ENCODE measurements around the gene PRIMA1. TPM values are rescaled to one million over a fixed set of nuclear protein-coding genes. Genes with fewer than 3 reads are reported as not detected.

Gene PRIMA1
- total RNA-seq, 1 experiment from 2014 or later: not detected

DNA sequence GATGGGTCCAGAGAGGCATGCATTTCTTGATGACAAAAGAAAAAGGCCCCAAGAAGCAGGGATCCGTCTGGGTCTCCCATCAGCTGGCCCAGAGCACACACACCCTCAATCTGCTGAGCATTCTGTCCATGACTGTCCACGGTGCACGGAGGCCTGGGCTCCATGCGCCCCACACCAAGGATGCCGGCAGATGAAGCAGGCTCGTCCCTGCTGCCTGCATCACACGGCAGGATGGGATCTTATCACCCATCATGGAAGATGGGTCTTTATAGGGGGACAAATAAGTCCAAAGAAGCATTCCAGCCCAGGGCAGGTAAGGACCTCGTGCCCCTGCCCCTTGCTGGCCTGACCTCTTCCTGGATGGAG, 59.7 kb downstream of the PRIMA1 start:
- no peaks in the 10 kb centered on the region for H3K4me1 Mint-ChIP-seq (ENCODE audit: low read depth, unreplicated experiment)
- H3K27ac Mint-ChIP-seq (ENCODE audit: unreplicated experiment): no peak overlapping the region
- intact Hi-C loops (cut with micrococcal nuclease; ENCODE audit: unreplicated experiment): no loop called here
- DNase-seq: no peak
- H3K36me3 Mint-ChIP-seq (ENCODE audit: insufficient read depth, unreplicated experiment): no peaks in the 10 kb centered on the region
- BruUV-seq (replicated peaks): no TSS peak
- peaks cover 75% of the 10 kb centered on the region for H3K27me3 Mint-ChIP-seq (ENCODE audit: unreplicated experiment)
- CTCF ChIA-PET: no interaction called here
- H3K4me3 Mint-ChIP-seq (ENCODE audit: low read depth, unreplicated experiment): no peak overlapping the region
- TF ChIP-seq CTCF (IDR thresholded peaks at IDR 0.05; ENCODE audit: unreplicated experiment): no peak
- H3K9me3 Mint-ChIP-seq (ENCODE audit: low read depth, unreplicated experiment): no peaks in the 10 kb centered on the region

DNA sequence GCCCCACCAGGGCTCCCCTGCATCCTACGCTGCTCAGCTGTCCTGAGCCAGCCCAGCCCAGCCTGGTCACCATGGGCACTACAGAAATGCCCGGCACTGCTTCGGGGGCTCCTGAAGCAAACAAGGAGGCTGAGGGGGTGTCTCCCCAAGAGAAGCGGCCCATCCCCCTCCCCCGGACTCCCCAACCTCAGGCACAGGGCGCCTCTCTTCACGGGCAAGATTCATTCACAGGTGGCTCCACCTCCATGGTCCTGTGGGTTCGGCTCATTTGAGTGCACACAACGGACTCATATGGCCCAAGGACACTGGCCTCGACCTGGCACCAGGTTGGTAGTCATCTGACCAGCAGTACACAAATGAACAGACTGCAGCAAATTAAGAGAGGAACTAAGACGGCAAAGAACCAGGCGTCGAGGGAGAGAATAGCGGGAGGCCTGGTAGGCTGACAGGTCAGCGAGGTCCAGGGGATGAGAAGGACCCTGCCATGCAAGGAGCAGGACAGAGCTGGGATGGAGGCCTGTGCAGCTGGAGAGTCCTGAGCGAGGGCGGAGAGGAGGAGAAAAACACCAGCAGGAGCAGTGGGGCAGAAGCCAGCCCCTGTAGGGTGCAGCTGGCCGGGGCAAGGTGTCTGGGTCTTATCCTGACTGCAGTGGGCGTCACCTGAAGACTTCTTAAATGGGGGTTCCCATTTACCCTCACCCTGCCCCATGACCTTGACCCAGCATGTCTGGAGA, 60.2 kb downstream of the PRIMA1 start:
- H3K27me3 Mint-ChIP-seq (ENCODE audit: unreplicated experiment): peaks cover 75% of the 10 kb centered on the region
- H3K36me3 Mint-ChIP-seq (ENCODE audit: insufficient read depth, unreplicated experiment): no peaks in the 10 kb centered on the region
- intact Hi-C loops (cut with micrococcal nuclease; ENCODE audit: unreplicated experiment): no loop called here
- no peaks in the 10 kb centered on the region for H3K4me1 Mint-ChIP-seq (ENCODE audit: low read depth, unreplicated experiment)
- no peak overlapping the region for H3K27ac Mint-ChIP-seq (ENCODE audit: unreplicated experiment)
- no peak for DNase-seq
- no peak for TF ChIP-seq CTCF (IDR thresholded peaks at IDR 0.05; ENCODE audit: unreplicated experiment)
- H3K4me3 Mint-ChIP-seq (ENCODE audit: low read depth, unreplicated experiment): no peak overlapping the region
- no TSS peak for BruUV-seq (replicated peaks)
- no peaks in the 10 kb centered on the region for H3K9me3 Mint-ChIP-seq (ENCODE audit: low read depth, unreplicated experiment)
- CTCF ChIA-PET: no interaction called here

DNA sequence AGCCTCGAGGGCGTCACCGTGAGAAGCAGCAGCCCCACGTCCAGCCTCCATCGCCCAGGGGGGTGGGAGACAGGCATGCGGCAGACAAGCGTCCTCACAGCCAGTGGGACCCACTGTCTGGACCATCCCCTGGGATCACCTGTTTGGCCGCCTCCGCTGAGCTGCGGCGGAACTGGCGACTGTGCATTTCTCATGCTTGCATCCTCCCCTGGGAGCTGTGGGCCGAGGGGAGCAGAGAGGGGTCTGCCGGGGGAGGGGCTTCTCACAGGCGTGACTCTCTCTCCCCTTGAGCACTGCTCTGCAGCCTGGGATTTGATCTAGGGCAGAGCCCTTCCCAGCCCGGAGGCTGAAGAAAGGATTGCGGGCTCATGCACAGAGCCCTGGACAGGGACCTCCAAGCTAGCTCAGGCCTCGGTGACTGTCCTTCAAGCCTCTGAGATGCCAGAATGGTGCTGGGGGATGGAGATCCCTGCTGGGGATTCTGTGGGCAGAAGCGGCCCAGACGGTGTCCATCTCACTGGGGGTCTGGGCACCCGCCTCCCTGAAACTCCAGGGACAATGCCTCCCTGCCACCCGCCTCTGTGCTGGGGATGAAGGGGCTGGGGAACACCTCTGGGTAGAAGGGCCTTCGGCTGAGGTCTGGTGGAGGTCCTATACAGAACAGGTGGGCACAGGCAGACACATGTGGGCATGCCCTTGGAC, 61.1 kb downstream of the PRIMA1 start:
- BruUV-seq (replicated peaks): no TSS peak
- no peaks in the 10 kb centered on the region for H3K36me3 Mint-ChIP-seq (ENCODE audit: insufficient read depth, unreplicated experiment)
- H3K27ac Mint-ChIP-seq (ENCODE audit: unreplicated experiment): no peak overlapping the region
- H3K27me3 Mint-ChIP-seq (ENCODE audit: unreplicated experiment): peaks cover 84% of the 10 kb centered on the region
- CTCF ChIA-PET: no interaction called here
- TF ChIP-seq CTCF (IDR thresholded peaks at IDR 0.05; ENCODE audit: unreplicated experiment): no peak
- H3K9me3 Mint-ChIP-seq (ENCODE audit: low read depth, unreplicated experiment): no peaks in the 10 kb centered on the region
- H3K4me3 Mint-ChIP-seq (ENCODE audit: low read depth, unreplicated experiment): no peak overlapping the region
- intact Hi-C loops (cut with micrococcal nuclease; ENCODE audit: unreplicated experiment): no loop called here
- no peaks in the 10 kb centered on the region for H3K4me1 Mint-ChIP-seq (ENCODE audit: low read depth, unreplicated experiment)
- no peak for DNase-seq

DNA sequence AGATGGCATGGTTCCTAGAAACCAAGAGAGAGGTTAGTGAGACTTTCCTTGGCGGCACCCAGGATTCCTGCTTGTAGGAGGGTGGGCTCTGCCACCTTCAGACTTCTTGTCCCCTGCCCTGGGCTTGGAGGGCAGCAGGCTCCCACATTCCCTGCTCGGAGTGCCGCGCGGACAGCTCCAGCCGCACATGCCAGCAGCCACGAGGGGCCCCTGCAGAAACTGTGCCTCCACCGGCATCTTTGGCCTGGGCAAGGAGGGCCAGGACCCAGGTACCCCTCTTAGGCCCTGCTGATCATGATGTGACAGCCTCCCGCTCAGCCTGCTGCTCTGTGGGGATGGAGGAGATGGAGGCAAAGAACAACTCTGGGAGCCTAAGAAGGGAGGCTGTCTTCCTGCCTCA, 62.3 kb downstream of the PRIMA1 start:
- Mint-ChIP-seq H3K36me3 (ENCODE audit: insufficient read depth, unreplicated experiment) (no peaks in the 10 kb centered on the region), H3K9me3 (ENCODE audit: low read depth, unreplicated experiment) (no peaks in the 10 kb centered on the region), H3K27me3 (ENCODE audit: unreplicated experiment) (peaks cover 87% of the 10 kb centered on the region), H3K4me3 (ENCODE audit: low read depth, unreplicated experiment) (no peak overlapping the region), H3K27ac (ENCODE audit: unreplicated experiment) (no peak overlapping the region), H3K4me1 (ENCODE audit: low read depth, unreplicated experiment) (no peaks in the 10 kb centered on the region)
- no TSS peak for BruUV-seq (replicated peaks)
- DNase-seq: no peak
- intact Hi-C loops (cut with micrococcal nuclease; ENCODE audit: unreplicated experiment): no loop called here
- CTCF ChIA-PET: no interaction called here
- TF ChIP-seq CTCF (IDR thresholded peaks at IDR 0.05; ENCODE audit: unreplicated experiment): no peak

All from Calu3 (cell line).